Keratinocyte (primary cell): ENCODE data around the gene NF1. TPM values are rescaled to one million over a fixed set of nuclear protein-coding genes. Genes with fewer than 3 reads are reported as not detected.
A peak's percentile ranks its signal among the peaks of the same experiment; 100 is the strongest.

Source experiments
- DNase-seq: peaks from one replicate; pipeline ENCODE4 v3.0.0-alpha.2; 2011; ENCODE audit warnings: low read depth, missing footprints, low spot score
- FAIRE-seq: peaks from 2 replicates; lab custom pipeline; 2011; peaks lifted over from hg19 to GRCh38; lab: Jason Lieb, UNC
- H2AFZ ChIP-seq: 2 replicates; pipeline ENCODE4 v1.6.0; 2012; ENCODE audit warnings: low read length, control low read depth, inconsistent platforms; ENCODE audit not compliant: control insufficient read depth
- H3K27ac ChIP-seq: 2 replicates; pipeline ENCODE4 v1.5.1; 2011; ENCODE audit warnings: low read length; ENCODE audit not compliant: control insufficient read depth, insufficient read depth
- H3K27me3 ChIP-seq: 3 replicates; pipeline ENCODE4 v1.6.0; 2011; ENCODE audit warnings: low read length; ENCODE audit not compliant: control insufficient read depth, insufficient read depth; ENCODE audit errors: extremely low read depth
- H3K36me3 ChIP-seq, 2 experiments: 2 replicates in 1 of 2; 3 replicates in 1 of 2; pipeline ENCODE4 v1.5.1; 2011; ENCODE audit warnings: low read length in 2 of 2, mild to moderate bottlenecking in 1 of 2; ENCODE audit not compliant: control insufficient read depth in 2 of 2, insufficient read depth in 2 of 2; ENCODE audit errors: extremely low read depth in 1 of 2
- H3K4me1 ChIP-seq: 3 replicates; pipeline ENCODE4 v1.5.1; 2011; ENCODE audit warnings: low read length; ENCODE audit not compliant: control insufficient read depth, insufficient read depth; ENCODE audit errors: extremely low read depth
- H3K4me2 ChIP-seq: 3 replicates; pipeline ENCODE4 v1.6.0; 2011; ENCODE audit warnings: low read depth, low read length; ENCODE audit not compliant: control insufficient read depth, insufficient read depth; ENCODE audit errors: extremely low read depth
- H3K4me3 ChIP-seq, 3 experiments: fragments of 200-600 bp in 1 of 3; sonication (generic) in 1 of 3; 2 replicates in 2 of 3; 3 replicates in 1 of 3; pipeline ENCODE4 v1.5.1; 2011 to 2016; ENCODE audit warnings: low read length in 3 of 3, mild to moderate bottlenecking in 3 of 3, control low read depth in 2 of 3, inconsistent platforms in 1 of 3, low read depth in 1 of 3, mixed read lengths in 1 of 3, mixed run types in 1 of 3, moderate library complexity in 1 of 3; ENCODE audit not compliant: control insufficient read depth in 2 of 3, insufficient read depth in 2 of 3; ENCODE audit errors: extremely low read depth in 1 of 3
- H3K79me2 ChIP-seq: 2 replicates; pipeline ENCODE4 v1.6.0; 2012; ENCODE audit warnings: low read length; ENCODE audit not compliant: control insufficient read depth, insufficient read depth
- H3K9ac ChIP-seq: 3 replicates; pipeline ENCODE4 v1.6.0; 2011; ENCODE audit warnings: low read length; ENCODE audit not compliant: control insufficient read depth, insufficient read depth; ENCODE audit errors: extremely low read depth
- H3K9me1 ChIP-seq: 3 replicates; pipeline ENCODE4 v1.6.0; 2011; ENCODE audit warnings: low read length; ENCODE audit not compliant: control insufficient read depth, insufficient read depth; ENCODE audit errors: extremely low read depth
- H3K9me3 ChIP-seq: 2 replicates; pipeline ENCODE4 v1.5.1; 2012; ENCODE audit warnings: low read depth, low read length; ENCODE audit not compliant: control insufficient read depth
- H4K20me1 ChIP-seq: 3 replicates; pipeline ENCODE4 v1.6.0; 2011; ENCODE audit warnings: low read length; ENCODE audit not compliant: control insufficient read depth, insufficient read depth; ENCODE audit errors: extremely low read depth
- EZH2 ChIP-seq: IDR thresholded peaks from one replicate; pipeline ENCODE4 v1.6.1; 2012; ENCODE audit warnings: inconsistent platforms, mild to moderate bottlenecking, low read length, moderate library complexity
- dilution Hi-C: fragments of 300-500 bp; cut with MboI; formaldehyde crosslinking; loops from one replicate; pipeline ENCODE4 v1.7.0; 2020; ENCODE audit warnings: low sequenced_read_pairs; ENCODE audit not compliant: extremely low pct_ligation_motif_present
- polyA plus RNA-seq, 5 experiments: library from polyadenylated mRNA; depleted of rRNA in 3 of 5; stranded (reverse) in 3 of 5; stranded (forward) in 1 of 5; unstranded in 1 of 5; fragments of >200 nt; gene quantifications; 1 replicate in 1 of 5; 2 replicates in 3 of 5; 3 replicates in 1 of 5; pipeline versions ENCODE4 v1.2.1 to v1.2.3, GENCODE V29; 2011 to 2012; ENCODE audit warnings: missing spikeins in 2 of 5, low read depth in 1 of 5, low replicate concordance in 1 of 5
- TF ChIP-seq, protein P1 (sequence below), 3 experiments: IDR thresholded peaks in 1 of 3; conservative IDR thresholded peaks in 1 of 3; optimal IDR thresholded peaks in 1 of 3; 2 replicates in 2 of 3; 3 replicates in 1 of 3; pipeline versions ENCODE3 to v1.5.1; 2011; ENCODE audit warnings: low read length in 3 of 3, mild to moderate bottlenecking in 3 of 3, moderate library complexity in 2 of 3, control low read depth in 1 of 3, inconsistent platforms in 1 of 3; ENCODE audit not compliant: insufficient read depth in 2 of 3; ENCODE audit errors: extremely low read depth in 1 of 3

Gene NF1
- polyA plus RNA-seq, 1 donor (not counting 4 experiments of a cell fraction or from before 2014, with no cell fraction given): 26.7 TPM

- Histone ChIP-seq H3K4me2 (no peak overlapping the region), H3K27me3 (no peaks in the 10 kb centered on the region), H3K36me3 (no peaks in the 10 kb centered on the region), H3K9me1 (no peaks in the 10 kb centered on the region), H3K4me1 (no peaks in the 10 kb centered on the region), H3K79me2 (no peaks in the 10 kb centered on the region), H4K20me1 (no peaks in the 10 kb centered on the region), H3K4me3 (no peak overlapping the region), H2AFZ (no peak overlapping the region), H3K9me3 (no peaks in the 10 kb centered on the region), H3K27ac (no peak overlapping the region), H3K9ac (no peak overlapping the region)
- dilution Hi-C loops: no loop called here
- no peak for DNase-seq
- FAIRE-seq: peak; percentile 48
- TF ChIP-seq, protein P1, sequence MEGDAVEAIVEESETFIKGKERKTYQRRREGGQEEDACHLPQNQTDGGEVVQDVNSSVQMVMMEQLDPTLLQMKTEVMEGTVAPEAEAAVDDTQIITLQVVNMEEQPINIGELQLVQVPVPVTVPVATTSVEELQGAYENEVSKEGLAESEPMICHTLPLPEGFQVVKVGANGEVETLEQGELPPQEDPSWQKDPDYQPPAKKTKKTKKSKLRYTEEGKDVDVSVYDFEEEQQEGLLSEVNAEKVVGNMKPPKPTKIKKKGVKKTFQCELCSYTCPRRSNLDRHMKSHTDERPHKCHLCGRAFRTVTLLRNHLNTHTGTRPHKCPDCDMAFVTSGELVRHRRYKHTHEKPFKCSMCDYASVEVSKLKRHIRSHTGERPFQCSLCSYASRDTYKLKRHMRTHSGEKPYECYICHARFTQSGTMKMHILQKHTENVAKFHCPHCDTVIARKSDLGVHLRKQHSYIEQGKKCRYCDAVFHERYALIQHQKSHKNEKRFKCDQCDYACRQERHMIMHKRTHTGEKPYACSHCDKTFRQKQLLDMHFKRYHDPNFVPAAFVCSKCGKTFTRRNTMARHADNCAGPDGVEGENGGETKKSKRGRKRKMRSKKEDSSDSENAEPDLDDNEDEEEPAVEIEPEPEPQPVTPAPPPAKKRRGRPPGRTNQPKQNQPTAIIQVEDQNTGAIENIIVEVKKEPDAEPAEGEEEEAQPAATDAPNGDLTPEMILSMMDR (optimal IDR thresholded peaks at IDR 0.05 in 1 of 3, IDR thresholded peaks at IDR 0.05 in 1 of 3, conservative IDR thresholded peaks at IDR 0.05 in 1 of 3; ENCODE audit: extremely low read depth in 1 of 3, insufficient read depth in 2 of 3, low read length in 3 of 3): no peak
- no peak for TF ChIP-seq EZH2
These were observed 33.8 kb upstream of the NF1 start for GRCh38 chr17:31060791-31061550.

GRCh38 chr17:31061678-31062077, 33.1 kb upstream of the NF1 start:
- Histone ChIP-seq H3K27me3 (no peaks in the 10 kb centered on the region), H3K4me1 (no peaks in the 10 kb centered on the region), H3K9me3 (no peaks in the 10 kb centered on the region), H3K36me3 (no peaks in the 10 kb centered on the region), H2AFZ (no peak overlapping the region), H3K79me2 (no peaks in the 10 kb centered on the region), H3K4me3 (no peak overlapping the region), H3K27ac (no peak overlapping the region), H3K4me2 (no peak overlapping the region), H4K20me1 (no peaks in the 10 kb centered on the region), H3K9me1 (no peaks in the 10 kb centered on the region), H3K9ac (no peak overlapping the region)
- dilution Hi-C loops: no loop called here
- FAIRE-seq (no peak), DNase-seq (no peak)
- TF ChIP-seq EZH2: no peak
- TF ChIP-seq, protein P1 (optimal IDR thresholded peaks at IDR 0.05 in 1 of 3, IDR thresholded peaks at IDR 0.05 in 1 of 3, conservative IDR thresholded peaks at IDR 0.05 in 1 of 3; ENCODE audit: extremely low read depth in 1 of 3, insufficient read depth in 2 of 3, low read length in 3 of 3): peak in 2 of 3 experiments; percentile 37 to 53
